Fibroblast of skin of scalp (primary cell): Measurements from ENCODE around the gene CDH20.
"Not testable (repeated sequence)": the region's sequence is repeated elsewhere in the genome, so short reads cannot be mapped to it uniquely, and the experiment has no call there.

Source experiments
- DNase-seq: peaks from one replicate; pipeline ENCODE4 v3.0.0-alpha.2; 2013

CDH20 gene

DNA sequence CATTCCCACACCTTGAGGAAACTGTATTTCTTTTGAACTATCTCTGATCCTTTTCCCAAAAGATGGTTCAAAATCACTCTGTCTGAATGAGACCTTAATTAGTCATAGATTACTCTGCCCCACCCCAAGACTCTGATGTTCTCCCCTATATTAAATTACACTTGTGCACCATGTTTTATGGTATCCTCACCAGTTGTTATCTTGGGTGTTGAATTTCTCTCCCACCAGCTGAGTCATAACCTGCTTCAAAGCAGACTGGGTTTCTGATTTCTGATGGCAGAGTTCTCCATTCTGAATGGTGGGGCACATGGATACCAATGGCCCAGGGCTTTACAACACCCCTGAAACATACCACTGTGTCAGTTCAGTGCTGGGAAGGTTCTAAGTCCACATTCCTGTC is 15.0 kb downstream of the CDH20 start:
- no peak for DNase-seq

DNA sequence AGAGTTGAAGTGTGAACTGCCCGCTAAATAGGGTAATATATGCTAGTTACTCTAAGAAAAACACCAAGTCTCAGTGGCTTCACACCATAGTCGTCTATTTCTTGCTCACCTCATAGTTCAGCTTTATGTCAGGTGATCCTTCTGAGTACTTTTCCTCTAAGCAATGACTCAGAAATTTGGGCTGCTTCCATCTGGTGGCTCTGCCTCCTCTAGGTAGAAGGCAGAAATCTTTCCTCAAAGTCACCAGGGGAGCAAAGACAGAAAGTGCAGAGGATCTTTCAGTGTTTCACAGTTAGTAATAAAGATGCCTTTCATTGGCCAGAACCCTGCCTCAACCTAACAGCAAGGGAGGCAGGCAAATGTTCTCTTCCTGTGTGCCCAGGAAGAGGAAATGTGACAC is 17.3 kb downstream of the CDH20 start:
- no peak for DNase-seq

DNA sequence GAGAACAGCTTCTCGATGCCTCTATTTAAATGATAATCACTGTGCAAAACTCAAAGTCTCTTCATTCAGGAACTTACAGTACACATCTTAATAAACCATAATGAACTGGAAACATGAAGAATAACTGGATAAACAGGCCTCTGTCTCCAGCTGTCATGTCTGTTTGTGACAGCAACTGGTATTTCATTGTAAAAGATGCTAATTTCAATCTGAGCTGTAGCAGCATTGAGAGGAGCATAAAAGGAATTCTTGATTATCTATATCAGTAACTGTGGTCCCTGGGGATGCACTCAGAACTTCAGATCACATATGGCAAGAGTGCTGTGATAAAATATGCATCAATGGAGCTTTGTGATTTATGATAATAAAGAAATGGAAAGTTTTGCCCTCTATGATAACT is 18.8 kb downstream of the CDH20 start:
- DNase-seq, result no peak

DNA sequence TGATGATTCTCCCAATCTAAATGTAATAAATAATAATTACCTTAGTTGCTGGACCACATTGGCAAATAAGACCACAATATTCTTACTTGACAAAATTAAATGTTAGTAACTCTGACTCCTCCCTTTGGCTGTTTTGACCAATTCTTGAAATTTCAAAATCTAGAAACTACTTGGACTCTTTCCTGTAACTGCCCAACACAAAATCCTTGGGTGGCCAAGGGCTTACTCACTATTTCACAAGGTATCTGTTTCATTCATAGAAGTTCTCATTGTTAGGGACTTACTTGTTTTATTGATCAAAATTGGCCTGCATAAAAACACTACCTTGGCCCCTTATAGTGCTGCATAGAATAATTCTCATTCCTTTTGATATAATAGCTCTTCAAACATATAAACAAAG is 19.4 kb downstream of the CDH20 start:
- DNase-seq, result no peak

DNA sequence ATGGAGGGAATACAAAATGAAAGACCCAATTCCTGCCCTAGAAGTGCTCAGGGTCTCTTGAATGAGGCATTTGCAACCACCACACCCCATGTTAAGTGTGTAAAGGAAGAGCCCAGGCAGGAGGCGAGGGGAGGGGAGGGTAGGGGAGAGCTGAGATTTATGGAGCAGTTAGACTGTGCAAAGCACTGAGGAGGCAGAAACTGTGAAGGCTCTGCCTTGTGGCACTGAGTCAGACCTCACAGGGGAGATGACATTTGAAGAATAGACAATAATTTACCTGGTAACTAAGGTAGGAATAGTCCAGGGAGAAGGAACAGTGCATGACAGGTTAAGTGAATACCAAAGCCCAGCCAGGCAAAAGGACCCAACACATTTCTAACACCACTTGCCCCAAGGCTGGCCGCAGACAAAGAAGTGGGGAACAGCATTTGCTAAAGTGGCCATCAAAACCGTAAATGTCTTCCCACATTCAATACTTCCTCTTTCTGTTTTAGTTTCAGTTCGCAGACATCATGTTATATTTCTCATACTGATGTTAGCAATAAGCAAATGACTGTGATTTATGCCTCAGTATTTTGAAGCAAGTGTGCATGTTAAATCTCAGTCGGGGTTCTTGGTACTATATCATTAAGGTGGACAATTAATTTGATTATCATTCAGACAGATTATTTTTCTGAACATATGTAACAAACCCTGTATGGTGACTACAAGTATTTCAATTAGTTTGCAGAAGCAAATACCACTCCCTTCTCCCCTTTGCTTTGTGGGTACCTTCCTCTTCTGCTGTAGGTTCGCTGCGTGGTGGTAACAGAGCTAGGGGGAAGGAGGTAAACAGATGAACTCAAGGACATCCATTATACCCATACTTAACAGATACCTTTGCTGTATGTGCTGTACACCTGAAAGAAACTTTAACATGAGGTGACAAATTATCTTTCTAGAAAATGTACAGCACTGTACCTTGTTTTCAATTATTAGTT is 27.5 kb downstream of the CDH20 start:
- no peak for DNase-seq

DNA sequence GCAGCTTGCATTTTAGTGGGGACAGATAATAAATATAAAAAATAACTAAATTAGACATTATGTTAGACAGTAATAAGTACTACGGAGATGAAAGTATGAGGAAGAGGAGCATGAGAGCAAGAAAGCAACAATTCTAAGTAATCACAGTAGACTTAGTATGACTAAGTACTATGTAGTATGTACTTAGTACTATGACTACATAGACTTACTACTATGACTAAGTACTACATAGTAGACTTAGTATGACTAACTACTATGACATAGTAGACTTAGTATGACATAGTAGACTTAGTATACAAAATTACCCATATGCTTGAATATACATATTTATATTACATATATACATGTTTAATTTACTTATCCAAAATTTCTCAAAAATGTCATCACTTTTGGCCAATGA is 29.3 kb downstream of the CDH20 start:
- no peak for DNase-seq

DNA sequence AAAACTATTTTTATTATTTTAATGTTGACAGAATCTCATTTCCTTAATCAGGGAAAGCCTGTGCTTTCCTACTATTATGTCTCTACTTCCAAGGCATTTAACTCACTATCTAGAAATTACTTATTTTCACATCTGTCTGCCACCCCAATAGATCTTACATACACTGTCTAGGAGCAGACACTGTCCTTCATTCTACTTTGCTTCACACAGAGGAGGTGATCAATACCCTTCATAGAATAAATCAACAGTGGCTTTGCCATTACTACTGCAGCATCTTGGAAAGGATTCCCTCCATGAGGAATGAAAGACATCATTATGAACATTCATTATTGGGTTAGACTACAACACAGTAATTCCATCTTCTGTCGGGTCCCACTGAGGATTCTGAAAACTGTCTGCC is 31.7 kb downstream of the CDH20 start:
- DNase-seq, result no peak

DNA sequence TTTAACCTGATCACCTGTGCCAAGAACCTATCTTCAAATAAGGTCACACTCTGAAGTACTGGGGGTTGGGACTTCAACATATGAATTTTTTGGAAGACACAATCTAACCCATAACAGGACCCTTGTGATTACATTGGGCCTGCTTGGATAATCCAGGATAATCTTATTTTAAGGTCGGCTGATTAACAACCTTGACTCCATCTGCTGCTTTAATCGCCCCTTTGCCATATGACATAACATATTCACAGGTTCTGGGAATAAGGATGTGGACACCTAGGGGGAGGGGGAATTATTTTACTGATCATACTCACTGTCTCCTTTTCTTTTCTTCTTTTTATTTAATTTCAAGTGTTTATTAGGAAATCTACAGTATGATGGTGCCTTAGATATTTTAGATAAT is 34.8 kb downstream of the CDH20 start:
- DNase-seq, result no peak

DNA sequence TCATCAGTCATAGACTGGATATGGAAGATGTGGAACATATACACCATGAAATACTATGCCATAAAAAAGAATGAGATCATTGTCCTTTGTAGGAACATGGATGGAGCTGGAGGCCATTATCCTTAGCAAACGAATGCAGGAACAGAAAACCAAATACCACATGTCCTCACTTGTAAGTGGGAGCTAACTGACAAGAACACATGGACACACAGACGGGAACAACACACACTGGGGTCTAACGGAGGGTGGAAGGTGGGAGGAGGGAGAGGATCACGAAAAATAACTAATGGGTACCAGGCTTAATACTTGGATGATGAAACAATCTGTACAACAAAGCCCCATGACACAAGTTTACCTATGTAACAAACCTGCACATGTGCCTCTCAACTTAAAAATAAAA is 36.4 kb downstream of the CDH20 start:
- not testable (repeated sequence) for DNase-seq

DNA sequence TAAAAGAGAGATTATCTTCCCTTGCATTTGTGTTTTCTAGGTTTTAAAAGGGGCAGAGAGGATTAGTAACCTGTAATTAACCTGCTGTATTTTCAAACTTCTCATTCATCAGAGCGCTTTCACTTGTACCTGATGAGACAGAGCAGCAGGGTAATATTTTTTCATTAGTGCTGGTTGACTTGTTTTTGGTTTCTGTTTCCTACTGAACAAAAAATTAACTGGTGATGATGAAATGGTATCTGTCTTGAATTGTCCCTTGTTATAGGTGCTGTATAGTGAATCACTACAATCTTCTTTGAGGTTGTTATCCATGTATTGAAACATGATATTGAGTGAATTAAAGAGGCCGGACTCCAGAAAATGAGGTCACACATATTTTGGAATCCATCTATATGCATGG is 37.9 kb downstream of the CDH20 start:
- DNase-seq, result no peak

DNA sequence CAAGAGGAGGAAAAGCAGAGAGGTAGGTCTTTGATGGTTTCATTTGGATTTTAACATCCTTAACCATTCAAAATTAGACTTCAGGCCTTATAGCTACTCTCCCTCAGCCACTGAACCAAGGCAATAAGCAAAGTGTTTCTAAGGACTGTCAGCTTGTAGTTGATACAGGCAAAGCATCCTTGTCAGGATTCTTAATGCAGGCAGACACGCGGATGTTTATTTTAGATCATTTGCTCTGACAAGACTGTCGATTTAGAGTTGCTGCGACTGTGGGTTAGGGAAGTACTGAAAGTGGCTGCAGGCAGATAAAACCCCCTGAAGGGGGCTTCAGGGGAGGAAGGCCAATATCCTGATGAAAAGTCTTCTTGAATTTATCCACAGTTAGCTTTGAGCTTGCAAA is 46.6 kb downstream of the CDH20 start:
- no peak for DNase-seq

DNA sequence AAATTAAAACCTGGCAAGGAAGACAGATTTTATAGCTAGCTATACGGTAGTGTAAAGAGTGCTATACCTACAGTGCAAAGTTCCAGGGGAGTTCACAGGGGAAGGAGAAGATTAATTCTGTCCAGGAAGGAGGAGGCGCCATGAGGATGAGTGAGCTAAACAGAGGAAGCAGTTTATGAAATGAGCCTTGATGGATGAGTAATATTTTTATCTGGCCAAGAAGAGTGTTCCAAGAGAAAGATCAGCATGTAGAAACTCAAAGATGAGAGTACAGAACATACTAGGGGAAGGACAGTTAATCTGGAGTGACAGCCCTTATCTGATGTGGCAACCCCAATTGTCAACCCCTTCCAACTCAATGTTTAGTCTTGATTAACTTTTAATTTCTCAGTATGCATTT is 54.8 kb downstream of the CDH20 start:
- DNase-seq, result peak; percentile 5

DNA sequence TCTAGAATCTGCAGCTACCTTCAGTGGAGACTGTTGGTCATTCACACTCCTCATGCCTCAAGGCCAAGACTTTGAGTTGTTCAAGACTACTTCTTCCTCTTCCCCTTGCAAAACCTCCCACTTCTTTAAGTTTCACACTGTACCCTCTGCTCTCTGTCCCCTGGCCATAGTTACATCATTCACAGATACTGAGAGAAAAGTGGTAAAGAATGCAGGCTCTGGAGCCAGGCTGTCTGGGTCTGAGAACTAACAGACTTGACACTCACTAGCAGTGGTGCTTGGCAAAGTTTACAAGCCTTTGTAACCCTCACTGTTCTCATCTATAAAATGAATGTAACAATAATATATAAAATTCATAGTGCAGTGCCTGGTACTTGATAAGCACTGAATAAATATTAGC is 61.8 kb downstream of the CDH20 start:
- peak; percentile 4 for DNase-seq

DNA sequence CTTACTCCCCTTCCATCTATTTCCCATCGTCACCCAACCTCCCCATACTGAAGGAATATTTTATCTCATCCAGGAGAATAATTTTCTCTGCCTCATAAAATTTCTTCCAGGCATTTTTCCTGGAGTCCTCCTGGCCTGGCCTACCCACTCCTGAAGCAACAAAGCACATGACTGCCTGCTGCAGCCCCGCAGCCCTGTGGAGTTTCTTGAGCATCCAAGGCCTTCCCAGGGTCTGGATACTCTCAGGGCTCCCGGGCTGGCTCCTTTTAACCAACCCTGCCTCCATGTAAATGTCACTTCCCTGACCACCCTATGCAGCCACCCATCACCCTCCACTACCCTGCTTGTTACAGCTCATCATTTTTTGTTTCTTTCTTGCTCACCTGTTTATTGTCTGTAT is 64.0 kb downstream of the CDH20 start:
- no peak for DNase-seq

DNA sequence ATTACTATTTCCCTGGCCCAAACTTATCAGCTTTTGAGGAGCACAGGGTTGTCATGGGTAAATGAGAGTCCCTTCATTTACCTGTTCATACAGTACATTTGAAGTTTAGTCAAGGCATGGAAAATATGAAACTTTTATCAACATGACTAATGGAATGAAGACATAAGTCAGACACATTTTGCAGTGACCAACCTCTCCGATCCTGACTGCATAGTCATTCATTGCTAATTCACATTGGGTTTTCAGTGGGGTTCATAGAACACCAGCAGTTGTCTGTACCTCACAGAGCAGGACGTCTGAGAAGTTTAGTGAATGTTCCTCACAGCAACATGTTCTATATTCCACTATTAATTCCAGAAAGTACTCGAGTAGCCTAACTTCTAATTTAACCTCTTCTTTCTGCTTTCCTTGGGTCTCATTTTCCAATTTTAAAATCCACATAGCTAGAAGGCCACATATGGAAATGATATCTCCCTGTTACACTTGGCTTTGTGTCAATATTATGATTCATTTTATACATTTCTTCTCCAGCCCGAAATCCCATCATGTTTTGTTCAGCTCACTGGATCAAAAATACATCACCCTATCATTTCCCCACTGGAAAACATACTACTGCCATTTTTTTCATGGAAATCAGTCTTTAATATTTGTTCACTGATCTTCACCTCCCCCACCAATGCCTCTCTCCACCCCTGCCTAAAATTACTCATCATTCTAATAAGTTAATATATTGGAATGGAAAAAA is 65.9 kb downstream of the CDH20 start:
- DNase-seq, result peak; percentile 91

DNA sequence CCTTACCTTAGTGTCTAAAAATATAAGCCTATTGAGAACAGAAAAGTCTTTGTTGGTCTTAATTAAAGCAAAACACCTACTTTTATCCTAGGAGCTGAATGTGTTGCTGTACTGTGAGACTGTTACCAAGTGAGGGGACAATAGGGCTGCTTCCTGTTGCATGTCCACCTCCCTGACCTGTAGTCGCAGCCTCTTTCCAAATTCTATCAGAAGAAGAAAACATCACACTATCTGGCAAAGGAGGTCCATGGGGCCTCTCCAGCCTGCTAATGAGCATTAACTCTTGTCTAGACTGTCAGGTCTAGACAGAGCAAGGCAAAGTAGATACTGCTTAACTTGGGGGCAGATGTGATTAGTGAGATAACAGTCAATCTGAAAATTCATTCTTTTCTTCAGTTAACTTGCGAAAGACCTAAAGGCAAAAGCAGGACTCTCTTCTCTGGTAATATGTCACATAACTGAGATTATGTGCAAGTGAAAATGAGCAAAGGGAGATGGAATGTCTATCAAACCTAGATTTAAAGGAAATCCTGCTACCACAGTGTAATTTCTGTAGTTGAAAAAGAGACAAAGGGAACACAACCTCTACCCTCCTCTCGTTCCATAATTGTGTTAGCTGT is 66.9 kb downstream of the CDH20 start:
- peak; percentile 48 for DNase-seq

DNA sequence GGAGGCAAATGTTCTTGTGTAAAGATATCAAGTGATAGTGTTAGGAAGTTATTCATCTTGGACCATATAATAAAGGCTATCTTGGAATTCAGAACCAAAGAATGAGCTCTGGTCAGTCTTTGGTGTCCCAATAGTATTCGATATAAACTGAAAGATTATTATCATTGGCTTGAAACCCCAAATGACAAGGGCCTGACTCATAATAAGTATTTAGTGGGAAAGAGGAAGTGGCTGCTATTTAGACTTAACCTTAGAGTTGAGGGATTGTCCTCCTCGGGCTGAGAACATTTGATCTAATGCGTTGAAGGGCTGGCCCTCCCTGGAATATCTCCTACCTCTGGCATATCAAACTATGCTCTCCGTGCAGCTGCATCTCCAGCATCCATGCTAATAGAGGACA is 67.5 kb downstream of the CDH20 start:
- DNase-seq, result peak; percentile 77

DNA sequence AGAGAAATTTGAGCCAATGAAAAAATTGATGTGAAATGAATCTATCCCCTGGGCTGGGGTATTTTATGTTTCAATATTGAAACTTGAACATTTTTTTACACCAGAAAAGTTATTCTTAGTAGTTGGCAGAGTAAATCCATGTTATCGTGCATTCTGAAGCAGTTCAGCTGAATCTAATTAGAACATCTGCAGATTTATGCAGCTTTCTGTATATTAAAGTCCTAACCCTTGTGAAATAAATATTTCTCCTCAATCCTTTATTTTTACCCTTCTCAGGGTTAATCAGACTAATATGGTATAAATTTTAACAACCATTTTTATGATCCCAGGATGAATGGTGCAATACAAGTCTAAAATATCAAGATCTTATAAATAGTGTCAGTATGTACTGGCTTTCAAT is 69.5 kb downstream of the CDH20 start:
- peak; percentile 9 for DNase-seq

DNA sequence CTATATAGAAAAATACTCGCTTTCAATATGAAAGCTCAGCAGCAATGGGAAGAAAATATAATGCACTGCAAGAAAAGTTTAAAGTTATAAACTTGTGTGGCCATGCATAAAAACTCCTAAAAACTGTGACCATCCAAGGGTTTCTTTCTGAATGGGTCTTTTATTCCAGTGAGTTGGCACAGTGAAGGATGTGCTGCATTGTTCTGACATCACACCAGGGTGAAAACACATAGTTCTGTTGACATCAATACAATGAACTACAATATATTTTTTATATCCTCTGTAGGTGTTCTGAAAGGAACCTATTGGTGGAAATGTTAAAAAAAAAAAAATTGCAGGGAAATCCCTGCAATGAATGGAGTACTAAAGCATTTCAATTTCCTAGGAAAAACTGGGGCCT is 80.2 kb downstream of the CDH20 start:
- DNase-seq, result no peak

DNA sequence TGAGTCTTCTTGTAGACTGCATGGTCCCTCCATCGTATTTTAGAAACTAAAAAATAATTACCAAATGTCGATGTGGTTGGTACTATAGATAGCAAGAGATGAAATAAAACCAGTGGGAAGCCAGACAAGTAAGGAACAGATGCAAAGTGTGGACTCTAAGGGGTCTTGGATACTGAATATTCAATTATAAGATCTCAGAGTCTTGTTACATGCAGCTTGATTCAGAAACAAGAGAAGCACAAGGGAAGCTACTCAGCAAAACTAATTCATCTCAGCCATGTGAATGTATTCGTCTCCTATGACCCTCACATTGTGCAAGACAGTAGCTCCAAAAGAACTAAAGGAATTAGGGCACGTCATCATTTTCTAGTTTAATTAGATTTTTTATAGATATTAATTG is 80.9 kb downstream of the CDH20 start:
- no peak for DNase-seq

DNA sequence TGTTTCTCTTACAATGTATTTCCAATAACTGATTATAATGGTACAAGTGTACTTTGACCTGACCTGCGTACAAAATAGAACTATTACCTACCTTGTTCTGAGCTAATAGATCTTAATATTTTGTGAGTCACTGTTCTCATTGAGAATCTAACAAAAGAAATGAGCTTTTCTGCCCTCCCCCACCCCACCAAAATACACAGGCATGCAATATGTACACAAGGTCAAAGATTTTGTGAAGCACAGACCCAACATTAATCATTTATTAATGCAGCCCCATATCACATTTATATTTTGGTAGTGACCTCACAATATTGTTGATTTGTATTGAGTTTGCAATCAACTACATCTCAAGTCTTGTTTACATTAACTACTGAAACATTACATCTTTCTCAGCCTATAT is 86.5 kb downstream of the CDH20 start:
- DNase-seq, result no peak

DNA sequence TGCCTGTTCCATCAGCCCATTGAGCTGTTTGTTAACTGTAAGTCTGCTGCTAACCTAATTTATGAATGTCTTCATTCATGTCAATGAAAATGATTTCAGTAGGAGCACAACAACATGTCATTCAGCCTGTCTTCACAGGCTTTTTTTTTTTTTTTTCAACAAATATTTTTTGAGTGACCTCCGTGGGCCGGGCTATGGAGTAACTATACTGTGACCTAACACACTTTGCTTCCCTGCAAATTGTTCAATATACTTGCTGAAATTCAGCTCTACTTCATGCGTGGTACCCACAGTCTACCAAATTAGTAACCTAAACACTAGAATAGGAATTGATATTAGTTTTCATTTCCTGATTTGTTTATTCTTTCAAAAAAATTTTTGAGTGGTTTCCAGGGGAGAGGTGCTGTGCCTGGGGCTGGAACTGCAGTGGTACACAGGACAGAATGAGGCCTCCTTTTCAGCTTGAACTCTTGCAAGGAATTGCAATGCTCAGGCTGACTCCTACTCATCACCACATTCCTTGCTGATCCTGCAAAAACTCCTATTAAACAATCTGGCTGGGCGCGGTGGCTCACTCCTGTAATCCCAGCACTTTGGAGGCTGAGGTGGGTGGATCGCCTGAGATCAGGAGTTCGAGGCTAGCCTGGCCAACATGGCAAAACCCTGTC is 87.1 kb downstream of the CDH20 start:
- DNase-seq, result no peak

DNA sequence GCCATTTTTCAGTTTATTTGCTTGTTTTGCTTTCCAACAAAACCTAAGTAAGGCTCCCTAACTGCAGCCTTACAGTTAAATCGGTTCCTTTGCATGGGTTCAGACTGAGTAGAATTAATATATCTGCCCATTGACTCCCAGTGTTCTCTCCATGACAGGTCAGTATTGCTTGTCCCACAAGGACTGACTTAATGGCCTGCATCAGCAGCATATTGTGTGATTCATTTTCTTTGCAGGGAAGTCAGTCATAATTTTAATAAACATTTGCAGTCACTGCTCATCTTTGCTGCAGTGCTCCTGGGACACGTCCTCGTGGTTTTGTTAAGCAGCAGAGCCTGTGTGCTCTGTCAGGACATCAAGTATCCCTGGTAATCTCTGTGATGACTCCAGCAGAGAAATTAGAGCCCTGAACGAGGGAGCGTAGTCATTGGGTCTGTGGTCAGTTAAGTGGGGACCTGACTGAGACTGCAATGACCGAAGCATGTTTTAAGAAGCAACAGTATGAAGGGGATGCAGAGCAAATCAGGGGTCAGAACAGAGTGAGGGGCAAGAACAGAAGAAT is 93.3 kb downstream of the CDH20 start:
- peak; percentile 22 for DNase-seq
